HCT116 (cell line): ENCODE results near the gene GRIA1. TPM values are rescaled to one million over a fixed set of nuclear protein-coding genes. Genes with fewer than 3 reads are reported as not detected.

Experiments used
- ATAC-seq: fragments of 200-7000 bp; cut with Tn5 transposase; 2 replicates; pipeline ENCODE4 v1.9.1; 2020; ENCODE audit warnings: mild to moderate bottlenecking, moderate library complexity
- BruUV-seq: library from RNA; stranded (reverse); fragments of 400-500 nt; replicated peaks from 2 replicates; lab custom pipeline; 2021; lab: Mats Ljungman, UMichigan
- CTCF ChIA-PET: fragments of 300-600 bp; sonication (Branson Sonifier 250); formaldehyde crosslinking; loops from one replicate; lab custom pipeline; 2021; ENCODE audit warnings: antibody characterized with exemption; lab: Charles Lee
- POLR2A ChIA-PET: fragments of 300-600, 350-600 bp; sonication (Branson Sonifier 250); formaldehyde crosslinking; loops from one replicate; lab custom pipeline; 2021; ENCODE audit warnings: antibody characterized with exemption; lab: Charles Lee
- RAD21 ChIA-PET, 2 experiments: fragments of 300-600 bp; sonication (Branson Sonifier 250); formaldehyde crosslinking; loops; one replicate each; lab custom pipeline; 2023; ENCODE audit warnings: low total read pairs in 2 of 2; ENCODE audit not compliant: uncharacterized antibody in 2 of 2, unreplicated experiment in 2 of 2, low non-redundant PET in 1 of 2; lab: Charles Lee
- DNase-seq: peaks from one replicate; pipeline ENCODE4 v3.0.0-alpha.2; 2010; ENCODE audit warnings: low read depth, low spot score
- H2AFZ ChIP-seq: fragments of 200-600 bp; shearing (Covaris generic), sonication (generic); 2 replicates; pipeline ENCODE4 v1.6.1; 2017; ENCODE audit warnings: low read depth, mixed run types, mixed read lengths, antibody characterized with exemption, low read length; ENCODE audit not compliant: poor library complexity, severe bottlenecking
- H3K27ac ChIP-seq: 2 replicates; pipeline ENCODE4 v1.5.1; 2012; ENCODE audit warnings: low read depth, low read length
- H3K27me3 ChIP-seq: fragments of 200-600 bp; sonication (generic); 2 replicates; pipeline ENCODE4 v1.6.1; 2016; ENCODE audit warnings: mixed run types, low read length, mixed read lengths; ENCODE audit not compliant: insufficient read depth
- H3K36me3 ChIP-seq, 2 experiments: fragments of 200-500 bp in 1 of 2; fragments of 200-600 bp in 1 of 2; sonication (Bioruptor generic) in 1 of 2; sonication (generic) in 1 of 2; 2 replicates each; pipeline versions ENCODE4 v1.5.1 to v1.6.1; 2014 to 2016; ENCODE audit warnings: low read length in 2 of 2, inconsistent platforms in 1 of 2, mixed read lengths in 1 of 2, mixed run types in 1 of 2; ENCODE audit not compliant: insufficient read depth in 2 of 2, control insufficient read depth in 1 of 2
- H3K4me1 ChIP-seq, 2 experiments: fragments of 200-600 bp in 1 of 2; sonication (generic) in 1 of 2; 2 replicates each; pipeline versions ENCODE4 v1.5.1 to v1.6.1; 2012 to 2017; ENCODE audit warnings: low read length in 2 of 2, inconsistent platforms in 1 of 2, mild to moderate bottlenecking in 1 of 2, mixed read lengths in 1 of 2, mixed run types in 1 of 2, moderate library complexity in 1 of 2; ENCODE audit not compliant: insufficient read depth in 2 of 2, control insufficient read depth in 1 of 2
- H3K4me2 ChIP-seq: fragments of 200-600 bp; sonication (generic); 2 replicates; pipeline ENCODE4 v1.6.1; 2017; ENCODE audit warnings: mixed run types, low read length, mixed read lengths
- H3K4me3 ChIP-seq, 2 experiments: fragments of 200-600 bp in 1 of 2; sonication (generic) in 1 of 2; replicated peaks in 1 of 2; 2 replicates each; pipeline ENCODE4 v1.5.1; 2011 to 2016; ENCODE audit warnings: low read length in 2 of 2, control low read depth in 1 of 2, low read depth in 1 of 2, mild to moderate bottlenecking in 1 of 2, mixed read lengths in 1 of 2, mixed run types in 1 of 2
- H3K79me2 ChIP-seq: fragments of 200-600 bp; sonication (generic); 2 replicates; pipeline ENCODE4 v1.6.1; 2017; ENCODE audit warnings: mild to moderate bottlenecking, mixed run types, low read length, moderate library complexity, mixed read lengths; ENCODE audit not compliant: insufficient read depth
- H3K9ac ChIP-seq: fragments of 200-600 bp; sonication (generic); 2 replicates; pipeline ENCODE4 v1.6.1; 2016; ENCODE audit warnings: low read length, mixed read lengths
- H3K9me2 ChIP-seq: fragments of 200-600 bp; sonication (generic), shearing (Covaris generic); 2 replicates; pipeline ENCODE4 v1.6.1; 2017; ENCODE audit warnings: mixed run types, mild to moderate bottlenecking, moderate library complexity; ENCODE audit not compliant: insufficient read depth
- H3K9me3 ChIP-seq, 2 experiments: fragments of 200-500 bp in 1 of 2; fragments of 200-600 bp in 1 of 2; sonication (Bioruptor generic) in 1 of 2; sonication (generic) in 1 of 2; 2 replicates each; pipeline ENCODE4 v1.6.1; 2014 to 2017; ENCODE audit warnings: low read length in 2 of 2, mixed read lengths in 2 of 2, inconsistent platforms in 1 of 2, low read depth in 1 of 2, mild to moderate bottlenecking in 1 of 2, mixed run types in 1 of 2, moderate library complexity in 1 of 2; ENCODE audit not compliant: control insufficient read depth in 1 of 2, insufficient read depth in 1 of 2
- H4K20me1 ChIP-seq: fragments of 200-600 bp; sonication (generic), shearing (Covaris generic); 2 replicates; pipeline ENCODE4 v1.6.1; 2017; ENCODE audit warnings: mixed run types, mild to moderate bottlenecking, moderate library complexity; ENCODE audit not compliant: insufficient read depth
- CTCF ChIP-seq, 3 experiments: fragments of 200-600 bp in 1 of 3; sonication (generic) in 1 of 3; IDR thresholded peaks in 2 of 3; conservative IDR thresholded peaks in 1 of 3; 2 replicates each; pipeline ENCODE4 v1.5.1; 2012 to 2017; ENCODE audit warnings: low read depth in 2 of 3, low read length in 2 of 3, antibody characterized with exemption in 1 of 3, borderline replicate concordance in 1 of 3, control low read depth in 1 of 3, mild to moderate bottlenecking in 1 of 3, mixed read lengths in 1 of 3, mixed run types in 1 of 3, moderate library complexity in 1 of 3; ENCODE audit not compliant: insufficient read depth in 1 of 3
- ELF1 ChIP-seq: IDR thresholded peaks from 2 replicates; pipeline ENCODE4 v1.6.1; 2012; ENCODE audit warnings: low read depth, borderline replicate concordance
- EZH2 ChIP-seq: fragments of 200-600 bp; sonication (generic); IDR thresholded peaks from 2 replicates; pipeline ENCODE4 v1.6.1; 2017; ENCODE audit warnings: antibody characterized with exemption, mixed run types
- EZH2phosphoT487 ChIP-seq: fragments of 200-600 bp; IDR thresholded peaks from 2 replicates; pipeline ENCODE4 v1.6.1; 2018; ENCODE audit warnings: antibody characterized with exemption, borderline replicate concordance
- FOSL1 ChIP-seq: IDR thresholded peaks from 2 replicates; pipeline ENCODE4 v1.6.1; 2012; ENCODE audit warnings: low read depth
- POLR2AphosphoS5 ChIP-seq: IDR thresholded peaks from 2 replicates; pipeline ENCODE4 v1.6.1; 2011; ENCODE audit warnings: mild to moderate bottlenecking, low read depth, low read length, moderate library complexity
- RAD21 ChIP-seq: IDR thresholded peaks from 2 replicates; pipeline ENCODE4 v1.6.1; 2012; ENCODE audit warnings: low read depth, mild to moderate bottlenecking
- REST ChIP-seq: IDR thresholded peaks from 2 replicates; pipeline ENCODE4 v1.6.1; 2012; ENCODE audit warnings: low read depth
- SP1 ChIP-seq: IDR thresholded peaks from 2 replicates; pipeline ENCODE4 v1.6.1; 2012; ENCODE audit warnings: low read depth
- SRF ChIP-seq: IDR thresholded peaks from 2 replicates; pipeline ENCODE4 v1.6.1; 2012; ENCODE audit warnings: low read depth
- TCF7L2 ChIP-seq: IDR thresholded peaks from 2 replicates; pipeline ENCODE4 v1.7.0; 2011; ENCODE audit warnings: borderline replicate concordance, inconsistent platforms; ENCODE audit not compliant: insufficient read depth, insufficient read length; ENCODE audit errors: extremely low read depth
- ZFX ChIP-seq: fragments of 450-650 bp; IDR thresholded peaks from 2 replicates; pipeline ENCODE4 v1.6.1; 2017
- intact Hi-C: fragments of 100-400 bp; cut with micrococcal nuclease; formaldehyde crosslinking; loops from 2 replicates; pipeline ENCODE4 v1.10.0; 2022
- total RNA-seq: library from RNA; stranded (reverse); gene quantifications from one replicate; pipeline ENCODE4 v1.2.1, GENCODE V29; 2021; ENCODE audit not compliant: unreplicated experiment
- TF ChIP-seq, protein P1 (sequence below): IDR thresholded peaks from 2 replicates; pipeline ENCODE4 v1.6.1; 2011; ENCODE audit warnings: mild to moderate bottlenecking, low read length, moderate library complexity; ENCODE audit not compliant: insufficient replicate concordance; ENCODE audit errors: extremely low read depth
- TF ChIP-seq, protein P2 (sequence below): IDR thresholded peaks from 2 replicates; pipeline ENCODE4 v1.6.1; 2012

Gene GRIA1
- total RNA-seq, 1 experiment from 2014 or later, result not detected

DNA sequence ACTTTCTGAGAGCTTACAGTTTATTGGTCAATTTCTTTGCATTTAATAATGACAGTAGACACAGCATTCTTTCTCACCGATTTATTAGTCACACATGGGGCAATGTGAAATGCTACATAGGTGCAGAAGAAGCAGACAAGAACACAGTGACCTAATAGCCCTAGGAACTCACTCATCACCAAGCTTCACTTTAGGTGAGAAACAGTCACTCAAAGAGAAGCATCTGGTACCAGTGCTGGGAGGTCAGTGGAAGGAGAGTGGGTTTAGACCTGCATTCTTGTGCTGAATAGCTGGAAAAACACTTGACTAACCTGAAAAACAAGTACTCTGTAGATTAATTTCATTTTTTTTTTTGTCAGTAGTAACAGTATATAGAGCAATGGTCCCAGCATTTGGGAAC, 179.6 kb downstream of the GRIA1 start (continued):
- TF ChIP-seq POLR2AphosphoS5, result no peak
- TF ChIP-seq SP1, result no peak
- TF ChIP-seq SRF, result no peak

DNA sequence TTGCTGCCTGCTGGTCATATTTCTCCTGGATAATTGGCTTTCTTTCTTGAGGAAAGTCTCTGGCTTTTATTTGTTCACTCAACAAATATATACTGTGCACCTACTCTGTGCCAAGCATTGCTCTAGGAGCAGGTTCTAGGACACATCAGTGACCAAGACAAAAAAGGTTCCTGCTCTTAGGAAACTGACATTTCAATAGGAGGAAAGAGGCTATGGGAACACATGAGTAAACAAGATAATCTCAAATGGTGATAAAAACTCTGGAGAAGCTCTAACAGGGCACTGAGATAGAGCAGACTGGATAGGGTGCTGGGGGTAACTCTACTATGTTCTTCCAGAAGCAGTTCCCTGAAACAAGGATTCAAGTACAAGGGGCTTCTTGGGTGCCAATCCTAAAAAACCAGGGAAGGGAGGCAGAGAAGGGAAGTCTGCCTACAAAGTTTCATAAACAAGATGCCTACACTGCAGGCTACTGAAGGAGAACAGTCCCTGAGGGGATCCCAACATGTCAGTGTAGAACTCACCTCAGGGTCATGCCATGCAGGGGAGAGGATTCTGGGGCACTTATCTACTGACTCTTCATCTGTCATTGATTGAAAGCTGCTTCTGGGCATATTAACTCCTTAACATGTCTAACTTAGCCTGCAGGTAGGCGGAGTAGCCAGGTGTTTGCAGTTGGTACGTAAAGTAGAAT, 181.3 kb downstream of the GRIA1 start:
- H3K9me2 ChIP-seq, result no peaks in the 10 kb centered on the region
- H3K27ac ChIP-seq, result no peak overlapping the region
- POLR2A ChIA-PET, result no interaction called here
- no TSS peak for BruUV-seq
- CTCF ChIA-PET, result no interaction called here
- H3K36me3 ChIP-seq, result no peaks in the 10 kb centered on the region
- no peaks in the 10 kb centered on the region for H3K4me1 ChIP-seq
- H3K79me2 ChIP-seq, result no peaks in the 10 kb centered on the region
- no peak for DNase-seq
- intact Hi-C loops, result no loop called here
- ATAC-seq, result no peak
- no peak overlapping the region for H3K9ac ChIP-seq
- H3K4me2 ChIP-seq, result no peak overlapping the region
- TF ChIP-seq TCF7L2 (no peak), SP1 (no peak), FOSL1 (no peak), CTCF (IDR thresholded peaks at IDR 0.05 in 2 of 3, conservative IDR thresholded peaks at IDR 0.05 in 1 of 3; ENCODE audit: borderline replicate concordance in 1 of 3, insufficient read depth in 1 of 3, low read depth in 2 of 3, low read length in 2 of 3) (no peak), ZFX (no peak), SRF (no peak), ELF1 (no peak), EZH2 (no peak), REST (no peak), POLR2AphosphoS5 (no peak), RAD21 (no peak), EZH2phosphoT487 (no peak)
- TF ChIP-seq, protein P1, sequence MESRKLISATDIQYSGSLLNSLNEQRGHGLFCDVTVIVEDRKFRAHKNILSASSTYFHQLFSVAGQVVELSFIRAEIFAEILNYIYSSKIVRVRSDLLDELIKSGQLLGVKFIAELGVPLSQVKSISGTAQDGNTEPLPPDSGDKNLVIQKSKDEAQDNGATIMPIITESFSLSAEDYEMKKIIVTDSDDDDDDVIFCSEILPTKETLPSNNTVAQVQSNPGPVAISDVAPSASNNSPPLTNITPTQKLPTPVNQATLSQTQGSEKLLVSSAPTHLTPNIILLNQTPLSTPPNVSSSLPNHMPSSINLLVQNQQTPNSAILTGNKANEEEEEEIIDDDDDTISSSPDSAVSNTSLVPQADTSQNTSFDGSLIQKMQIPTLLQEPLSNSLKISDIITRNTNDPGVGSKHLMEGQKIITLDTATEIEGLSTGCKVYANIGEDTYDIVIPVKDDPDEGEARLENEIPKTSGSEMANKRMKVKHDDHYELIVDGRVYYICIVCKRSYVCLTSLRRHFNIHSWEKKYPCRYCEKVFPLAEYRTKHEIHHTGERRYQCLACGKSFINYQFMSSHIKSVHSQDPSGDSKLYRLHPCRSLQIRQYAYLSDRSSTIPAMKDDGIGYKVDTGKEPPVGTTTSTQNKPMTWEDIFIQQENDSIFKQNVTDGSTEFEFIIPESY, result no peak
- TF ChIP-seq, protein P2, sequence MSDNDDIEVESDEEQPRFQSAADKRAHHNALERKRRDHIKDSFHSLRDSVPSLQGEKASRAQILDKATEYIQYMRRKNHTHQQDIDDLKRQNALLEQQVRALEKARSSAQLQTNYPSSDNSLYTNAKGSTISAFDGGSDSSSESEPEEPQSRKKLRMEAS, result no peak
- TF ChIP-seq, all 23 proteins: peak for 0
- H3K4me3 ChIP-seq, result no peak overlapping the region
- H3K9me3 ChIP-seq, result no peaks in the 10 kb centered on the region
- peaks cover 22% of the 10 kb centered on the region for H3K27me3 ChIP-seq
- RAD21 ChIA-PET, result no interaction called here
- no peak overlapping the region for H2AFZ ChIP-seq
- no peaks in the 10 kb centered on the region for H4K20me1 ChIP-seq
